PC-3 (cell line): Measurements from ENCODE around the gene NOTO.

ENCODE experiments used
- CTCF ChIP-seq: fragments of 300-600 bp; sonication (generic); conservative IDR thresholded peaks from 2 replicates; pipeline ENCODE4 v1.5.1; 2017; ENCODE audit warnings: antibody characterized with exemption, low read depth, mild to moderate bottlenecking, low read length
- EZH2 ChIP-seq: fragments of 300-600 bp; sonication (generic); IDR thresholded peaks from one replicate; pipeline ENCODE4 v1.6.1; 2017; ENCODE audit warnings: antibody characterized with exemption, mild to moderate bottlenecking, low read length; ENCODE audit not compliant: unreplicated experiment

- TF ChIP-seq CTCF (no peak), EZH2 (no peak)
Measured at GRCh38 chr2:73174244-73174643, 28.1 kb upstream of the NOTO start.
